Measurements from ENCODE around the gene FRMD8. TPM values are rescaled to one million over a fixed set of nuclear protein-coding genes. Genes with fewer than 3 reads are reported as not detected.
A peak's percentile ranks its signal among the peaks of the same experiment; 100 is the strongest.

Gene FRMD8
- total RNA-seq, 1 donor from 2014 or later = 63.4 TPM

- peak; percentile 95 for DNase-seq
These were observed 68.4 kb downstream of the FRMD8 start for GRCh38 chr11:65454696-65455456.

- DNase-seq = no peak
These were observed 70.0 kb downstream of the FRMD8 start for GRCh38 chr11:65456418-65456817.

- DNase-seq = no peak
These were observed 73.1 kb downstream of the FRMD8 start for GRCh38 chr11:65459552-65459951.

Small RNA genes lying within 50 kb of the gene (small RNA-seq; reads per million reads assigned to genes)
- gene RF01684 (ENCODE audit: low replicate concordance) = not detected

Other genes with a start within 250 kb of the FRMD8 start
- not detected for gene SPDYC, start 216.4 kb upstream of the FRMD8 start, total RNA-seq
- 144 TPM for gene CAPN1, start 204.7 kb upstream of the FRMD8 start, total RNA-seq
- gene POLA2, start 124.7 kb upstream of the FRMD8 start, total RNA-seq = 10.3 TPM
- 14.2 TPM for gene CDC42EP2, start 71.8 kb upstream of the FRMD8 start, total RNA-seq
- 41.4 TPM for gene DPF2, start 52.8 kb upstream of the FRMD8 start, total RNA-seq
- not detected for gene TIGD3, start 31.9 kb upstream of the FRMD8 start, total RNA-seq
- 4.8 TPM for gene SLC25A45, start 4.0 kb upstream of the FRMD8 start, total RNA-seq
- gene NEAT1, start 36.2 kb downstream of the FRMD8 start, total RNA-seq = 196 TPM
- gene MALAT1, start 112.4 kb downstream of the FRMD8 start, total RNA-seq = 27,133 TPM
- gene SCYL1, start 138.4 kb downstream of the FRMD8 start, total RNA-seq = 33.8 TPM
- gene LTBP3, start 171.7 kb downstream of the FRMD8 start, total RNA-seq = 116 TPM
- gene ZNRD2, start 183.8 kb downstream of the FRMD8 start, total RNA-seq = 26.6 TPM
- 30.4 TPM for gene FAM89B, start 185.9 kb downstream of the FRMD8 start, total RNA-seq
- 284 TPM for gene EHBP1L1, start 189.4 kb downstream of the FRMD8 start, total RNA-seq
- gene KCNK7, start 209.2 kb downstream of the FRMD8 start, total RNA-seq = 4.2 TPM
- 46.9 TPM for gene MAP3K11, start 227.6 kb downstream of the FRMD8 start, total RNA-seq
- gene PCNX3, start 229.1 kb downstream of the FRMD8 start, total RNA-seq = 15.8 TPM